Lower leg skin (tissue), 4 donors: ENCODE measurements around the gene LGR5. TPM values are rescaled to one million over a fixed set of nuclear protein-coding genes. Genes with fewer than 3 reads are reported as not detected.

ENCODE experiments used
- DNase-seq, 2 donors: peaks; one replicate each; pipeline ENCODE4 v3.0.0-alpha.2; 2019; ENCODE audit warnings: low spot score in 2 of 2
- H3K4me3 ChIP-seq: fragments of 200-600 bp; sonication (generic); 2 replicates; pipeline ENCODE4 v1.5.1; 2017; ENCODE audit warnings: mild to moderate bottlenecking, low read depth; ENCODE audit not compliant: poor library complexity, severe bottlenecking
- POLR2A ChIP-seq, 2 donors: fragments of 450-650 bp; IDR thresholded peaks; one replicate each; pipeline ENCODE4 v1.6.1; 2016 to 2017; ENCODE audit warnings: antibody characterized with exemption in 2 of 2, mild to moderate bottlenecking in 1 of 2, moderate library complexity in 1 of 2
- WGBS, 2 donors: methylation state at CpG; one replicate each; pipeline ENCODE4 v1.1.5; 2018; 5-methylcytosine and 5-hydroxymethylcytosine counted together
- intact Hi-C: fragments of 100-400 bp; cut with DNase I; formaldehyde crosslinking; loops from one replicate; pipeline ENCODE4 v1.15.0; 2023; ENCODE audit warnings: low total_unique reads
- total RNA-seq, 4 donors: library from RNA; depleted of rRNA; stranded (reverse); fragments of >200 nt; gene quantifications; one replicate each; pipeline ENCODE4 v1.1.0, GENCODE V29; 2016
- TF ChIP-seq, protein P1 (sequence below), 3 donors: fragments of 450-650 bp; IDR thresholded peaks; one replicate each; pipeline ENCODE4 v1.5.1; 2016; ENCODE audit warnings: antibody characterized with exemption in 3 of 3, mild to moderate bottlenecking in 3 of 3, moderate library complexity in 2 of 3

The LGR5 gene
- total RNA-seq, 4 donors from 2014 or later, result 1.1 to 6.3 (median 1.3) TPM

DNA sequence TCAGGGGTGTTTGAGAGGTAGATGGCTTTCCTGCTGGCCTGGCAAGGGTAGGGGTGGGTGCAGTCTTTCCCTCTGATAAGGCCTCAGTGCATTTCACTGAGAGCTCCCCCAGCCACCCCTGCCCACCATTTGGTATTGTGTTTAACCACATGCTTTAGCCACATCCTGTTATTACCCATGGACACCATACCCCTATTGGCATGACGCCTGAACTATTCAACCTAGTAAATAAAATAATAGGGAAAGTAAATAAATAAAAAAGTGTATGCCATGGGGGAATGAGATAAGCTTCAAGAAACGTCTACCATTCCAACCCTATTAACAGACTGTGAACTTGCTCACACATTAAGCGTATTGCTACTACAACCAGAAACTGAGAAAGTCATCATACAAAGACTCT, 7.6 kb upstream of the LGR5 start:
- DNase-seq, result no peak
- intact Hi-C loops, result no loop called here
- WGBS, 2 donors, result 80 to 85% methylated on average over 3 of the region's 3 CpGs
- TF ChIP-seq, protein P1, sequence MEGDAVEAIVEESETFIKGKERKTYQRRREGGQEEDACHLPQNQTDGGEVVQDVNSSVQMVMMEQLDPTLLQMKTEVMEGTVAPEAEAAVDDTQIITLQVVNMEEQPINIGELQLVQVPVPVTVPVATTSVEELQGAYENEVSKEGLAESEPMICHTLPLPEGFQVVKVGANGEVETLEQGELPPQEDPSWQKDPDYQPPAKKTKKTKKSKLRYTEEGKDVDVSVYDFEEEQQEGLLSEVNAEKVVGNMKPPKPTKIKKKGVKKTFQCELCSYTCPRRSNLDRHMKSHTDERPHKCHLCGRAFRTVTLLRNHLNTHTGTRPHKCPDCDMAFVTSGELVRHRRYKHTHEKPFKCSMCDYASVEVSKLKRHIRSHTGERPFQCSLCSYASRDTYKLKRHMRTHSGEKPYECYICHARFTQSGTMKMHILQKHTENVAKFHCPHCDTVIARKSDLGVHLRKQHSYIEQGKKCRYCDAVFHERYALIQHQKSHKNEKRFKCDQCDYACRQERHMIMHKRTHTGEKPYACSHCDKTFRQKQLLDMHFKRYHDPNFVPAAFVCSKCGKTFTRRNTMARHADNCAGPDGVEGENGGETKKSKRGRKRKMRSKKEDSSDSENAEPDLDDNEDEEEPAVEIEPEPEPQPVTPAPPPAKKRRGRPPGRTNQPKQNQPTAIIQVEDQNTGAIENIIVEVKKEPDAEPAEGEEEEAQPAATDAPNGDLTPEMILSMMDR (IDR thresholded peaks at IDR 0.05), result no peak
- TF ChIP-seq POLR2A (IDR thresholded peaks at IDR 0.05), result no peak
- no peak overlapping the region for H3K4me3 ChIP-seq

DNA sequence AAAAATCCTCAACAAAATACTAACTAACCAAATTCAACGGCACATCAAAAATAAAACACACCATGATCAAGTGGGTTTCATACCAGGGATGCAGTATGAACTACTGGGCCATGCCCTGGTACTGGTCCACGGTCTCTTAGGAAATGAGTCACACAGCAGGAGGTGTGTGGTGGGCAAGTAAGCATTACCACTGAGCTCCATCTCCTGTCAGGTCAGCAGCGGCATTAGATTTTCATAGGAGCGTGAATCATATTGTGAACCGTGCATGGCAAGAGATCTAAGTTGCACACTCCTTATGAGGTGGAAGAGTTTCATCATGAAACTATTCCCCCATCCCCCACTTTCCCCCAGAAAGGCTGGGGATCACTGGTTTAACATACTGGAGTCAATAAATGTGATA, 6.7 kb upstream of the LGR5 start:
- no peak for DNase-seq
- intact Hi-C loops, result no loop called here
- WGBS, 2 donors, result 88 to 89% methylated on average over 5 of the region's 5 CpGs
- H3K4me3 ChIP-seq, result no peak overlapping the region
- no peak for TF ChIP-seq POLR2A (IDR thresholded peaks at IDR 0.05)
- TF ChIP-seq, protein P1 (IDR thresholded peaks at IDR 0.05), result no peak

DNA sequence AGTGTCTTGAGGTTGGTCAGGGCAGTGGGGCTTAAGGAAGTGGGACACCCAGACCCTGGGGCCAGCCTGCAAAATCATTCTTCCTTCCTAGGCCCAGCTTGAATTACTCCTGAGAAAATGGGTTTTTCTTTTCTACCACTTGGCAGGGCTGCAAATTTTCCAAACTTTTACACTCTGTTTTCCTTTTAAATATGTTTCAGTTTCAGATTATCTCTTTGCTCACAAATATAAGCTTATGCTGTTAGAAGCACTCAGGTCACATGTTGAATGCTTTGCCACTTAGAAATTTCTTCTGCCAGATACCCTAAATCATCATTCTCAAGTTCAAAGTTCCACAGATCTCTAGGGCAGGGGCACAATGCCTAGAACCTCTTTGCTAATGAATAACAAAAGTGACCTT, 2.9 kb upstream of the LGR5 start:
- no peak for TF ChIP-seq POLR2A (IDR thresholded peaks at IDR 0.05)
- TF ChIP-seq, protein P1 (IDR thresholded peaks at IDR 0.05), result no peak
- no peak overlapping the region for H3K4me3 ChIP-seq
- intact Hi-C loops, result no loop called here
- DNase-seq, result no peak

DNA sequence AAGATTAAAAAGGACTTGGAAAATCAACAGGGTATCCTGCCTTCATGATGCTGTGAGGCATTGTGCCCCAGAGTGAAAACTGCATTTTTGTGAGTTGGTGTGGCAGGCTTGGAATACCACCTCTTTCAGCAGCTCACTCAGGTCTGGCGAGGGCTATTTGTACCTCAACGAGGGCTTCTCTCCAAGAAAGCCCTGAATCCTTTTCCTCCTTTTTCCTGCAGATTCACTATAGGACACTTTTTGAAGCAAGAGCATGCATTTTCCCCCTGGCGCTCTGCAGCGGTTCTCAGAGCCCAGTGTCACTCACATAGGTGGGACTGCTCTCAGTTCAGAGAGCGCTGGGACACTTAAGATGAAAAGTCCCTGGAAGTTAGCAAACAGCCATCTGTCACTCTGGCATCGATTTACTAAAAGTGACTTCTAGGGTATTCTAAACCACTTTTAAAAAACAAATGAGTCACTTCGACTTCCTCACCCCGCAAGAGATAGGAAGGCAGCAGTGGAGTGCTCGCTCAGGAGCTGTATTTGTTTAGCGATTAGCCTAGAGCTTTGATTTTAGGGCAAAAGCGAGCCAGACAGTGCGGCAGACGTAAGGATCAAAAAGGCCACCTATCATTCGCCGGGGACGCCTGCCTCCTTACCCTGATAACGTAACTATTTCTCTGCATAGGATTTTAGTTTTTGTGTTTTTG, 782 bp upstream of the LGR5 start:
- H3K4me3 ChIP-seq, result peak overlapping the region; percentile 23
- DNase-seq, result no peak
- TF ChIP-seq, protein P1 (IDR thresholded peaks at IDR 0.05), result no peak
- TF ChIP-seq POLR2A (IDR thresholded peaks at IDR 0.05), result no peak
- intact Hi-C loops, result no loop called here
- 5 to 7% methylated on average over 17 of the region's 17 CpGs for WGBS, 2 donors

DNA sequence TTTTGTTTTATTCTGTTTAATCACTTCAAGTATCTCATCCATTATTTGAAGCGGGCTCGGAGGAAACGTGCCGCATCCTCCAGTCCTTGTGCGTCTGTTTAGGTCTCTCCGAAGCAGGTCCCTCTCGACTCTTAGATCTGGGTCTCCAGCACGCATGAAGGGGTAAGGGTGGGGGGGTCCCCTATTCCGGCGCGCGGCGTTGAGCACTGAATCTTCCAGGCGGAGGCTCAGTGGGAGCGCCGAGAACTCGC, 311 bp upstream of the LGR5 start:
- no peak for DNase-seq
- no peak for TF ChIP-seq POLR2A (IDR thresholded peaks at IDR 0.05)
- TF ChIP-seq, protein P1 (IDR thresholded peaks at IDR 0.05), result no peak
- H3K4me3 ChIP-seq, result peak overlapping the region; percentile 23
- WGBS, 2 donors, result 0% methylated on average over 17 of the region's 17 CpGs
- intact Hi-C loops, result no loop called here

DNA sequence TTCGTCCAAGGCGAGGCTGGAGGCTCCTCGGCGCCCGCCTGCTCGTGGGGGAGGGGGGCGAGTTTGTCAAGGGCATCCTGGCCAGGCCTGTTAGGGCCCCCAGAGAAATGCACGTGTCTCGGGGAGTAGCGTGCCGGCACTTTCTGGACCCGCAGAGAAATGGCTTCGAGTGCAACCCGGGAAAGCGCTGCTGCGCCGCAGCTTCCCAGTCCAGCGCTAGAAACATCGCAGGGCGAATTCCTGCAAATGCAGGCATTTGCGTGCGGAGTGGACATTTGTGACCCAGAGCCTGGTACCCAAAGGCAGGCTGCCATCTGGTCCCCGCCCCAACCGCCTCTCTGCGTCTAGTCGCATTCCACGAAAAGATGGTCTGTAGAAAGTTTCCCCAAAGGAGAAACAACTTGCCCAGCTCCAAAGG, 756 bp downstream of the LGR5 start:
- TF ChIP-seq, protein P1 (IDR thresholded peaks at IDR 0.05), result no peak
- 0 to 2% methylated on average over 15 to 27 of the region's 27 CpGs for WGBS, 2 donors
- peak overlapping the region; percentile 21 for H3K4me3 ChIP-seq
- no peak for DNase-seq
- intact Hi-C loops, result no loop called here
